GM12878 (cell line): ENCODE results near the gene TAB2. TPM values are rescaled to one million over a fixed set of nuclear protein-coding genes. Genes with fewer than 3 reads are reported as not detected.

Source experiments
- ATAC-seq: fragments of 200-7000 bp; cut with Tn5 transposase; 3 replicates; pipeline ENCODE4 v1.9.1; 2020; ENCODE audit warnings: mild to moderate bottlenecking, moderate library complexity
- BruUV-seq: library from RNA; stranded (reverse); fragments of 400-500 nt; replicated peaks from 2 replicates; lab custom pipeline; 2021; lab: Mats Ljungman, UMichigan
- CTCF ChIA-PET: fragments of 300-600 bp; sonication (Branson Sonifier 250); formaldehyde crosslinking; extraction: SDS; loops from one replicate; lab custom pipeline; 2021; ENCODE audit warnings: inconsistent platforms; lab: Yijun Ruan, JAX
- POLR2A ChIA-PET: fragments of 350-600 bp; formaldehyde crosslinking; extraction: SDS; loops from one replicate; lab custom pipeline; 2021; ENCODE audit warnings: inconsistent platforms; lab: Charles Lee
- RAD21 ChIA-PET: fragments of 300-600 bp; sonication (Branson Sonifier 250); formaldehyde crosslinking; loops from one replicate; lab custom pipeline; 2023; ENCODE audit warnings: antibody characterized with exemption; ENCODE audit not compliant: unreplicated experiment; lab: Charles Lee
- SMC1A ChIA-PET: fragments of 300-600 bp; sonication (Branson Sonifier 250); formaldehyde crosslinking; loops from one replicate; lab custom pipeline; 2023; ENCODE audit not compliant: unreplicated experiment, uncharacterized antibody; lab: Charles Lee
- DNase-seq: peaks from one replicate; pipeline ENCODE4 v3.0.0-alpha.2; 2011; ENCODE audit warnings: low read depth, low spot score
- FAIRE-seq: peaks from 3 replicates; lab custom pipeline; 2011; peaks lifted over from hg19 to GRCh38; lab: Jason Lieb, UNC
- H2AFZ ChIP-seq: 2 replicates; pipeline ENCODE4 v1.6.0; 2011; ENCODE audit warnings: low read depth, low read length, control low read depth; ENCODE audit not compliant: control insufficient read depth
- H3K27ac ChIP-seq: 2 replicates; pipeline ENCODE4 v1.5.1; 2011; ENCODE audit warnings: control low read depth; ENCODE audit not compliant: control insufficient read depth, insufficient read depth
- H3K27me3 ChIP-seq, 2 experiments: replicated peaks in 1 of 2; 2 replicates each; pipeline versions ENCODE4 v1.6.0 to v1.6.1; 2011; ENCODE audit warnings: low read length in 1 of 2; ENCODE audit not compliant: control insufficient read depth in 2 of 2, insufficient read depth in 2 of 2
- H3K36me3 ChIP-seq, 2 experiments: 2 replicates each; pipeline ENCODE4 v1.5.1; 2011; ENCODE audit warnings: low read length in 1 of 2; ENCODE audit not compliant: control insufficient read depth in 2 of 2, insufficient read depth in 2 of 2
- H3K4me1 ChIP-seq: 2 replicates; pipeline ENCODE4 v1.6.1; 2011; ENCODE audit warnings: mild to moderate bottlenecking, low read length, moderate library complexity, mixed read lengths; ENCODE audit not compliant: control insufficient read depth, insufficient read depth
- H3K4me2 ChIP-seq: 2 replicates; pipeline ENCODE4 v1.6.0; 2011; ENCODE audit warnings: control low read depth; ENCODE audit not compliant: control insufficient read depth, insufficient read depth
- H3K4me3 ChIP-seq: fragments of 200-600 bp; sonication (generic); 2 replicates; pipeline ENCODE4 v1.5.1; 2016
- H3K79me2 ChIP-seq: 2 replicates; pipeline ENCODE4 v1.6.0; 2011; ENCODE audit warnings: low read length; ENCODE audit not compliant: control insufficient read depth, insufficient read depth
- H3K9ac ChIP-seq: 2 replicates; pipeline ENCODE4 v1.8.0; 2011; ENCODE audit warnings: low read length, control low read depth, mixed read lengths; ENCODE audit not compliant: control insufficient read depth, insufficient read depth
- H3K9me3 ChIP-seq: replicated peaks from 3 replicates; pipeline ENCODE4 v1.5.1; 2011; ENCODE audit warnings: mild to moderate bottlenecking, low read length; ENCODE audit not compliant: control insufficient read depth, insufficient read depth
- H4K20me1 ChIP-seq: 2 replicates; pipeline ENCODE4 v1.6.0; 2011; ENCODE audit not compliant: control insufficient read depth, insufficient read depth
- CREB1 ChIP-seq: IDR thresholded peaks from 2 replicates; pipeline ENCODE4 v1.6.1; 2012; ENCODE audit warnings: low read depth, mild to moderate bottlenecking, inconsistent platforms
- MXI1 ChIP-seq: fragments of 150-350 bp; IDR thresholded peaks from 2 replicates; pipeline ENCODE4 v1.6.1; 2011; ENCODE audit warnings: low read depth, mild to moderate bottlenecking, inconsistent platforms, low read length, improper control_type of control experiment
- NFYB ChIP-seq: IDR thresholded peaks from 2 replicates; pipeline ENCODE4 v1.6.1; 2011; ENCODE audit warnings: low read depth, mild to moderate bottlenecking, low read length, improper control_type of control experiment, moderate library complexity; ENCODE audit not compliant: insufficient read depth
- POLR2A ChIP-seq: IDR thresholded peaks from 2 replicates; pipeline ENCODE4 v1.6.1; 2011; ENCODE audit warnings: low read depth, mild to moderate bottlenecking, low read length
- RFX5 ChIP-seq: IDR thresholded peaks from 2 replicates; pipeline ENCODE4 v1.6.1; 2011; ENCODE audit warnings: low read depth, low read length, improper control_type of control experiment
- ZNF622 ChIP-seq: fragments of 450-650 bp; IDR thresholded peaks from 2 replicates; pipeline ENCODE4 v1.6.1; 2017; ENCODE audit warnings: mild to moderate bottlenecking, inconsistent platforms
- WGBS: methylation state at CpG from one replicate; pipeline ENCODE4 v1.1.6; 2016; ENCODE audit warnings: low lambda C conversion rate; ENCODE audit not compliant: insufficient replicate concordance, insufficient coverage; ENCODE audit errors: missing lambda C conversion rate; 5-methylcytosine and 5-hydroxymethylcytosine counted together
- in situ Hi-C: fragments of 300-500 bp; cut with MboI; formaldehyde crosslinking; loops from 9 replicates; pipeline ENCODE4 v1.14.3; 2018; ENCODE audit warnings: mixed read lengths
- intact Hi-C: fragments of 100-400 bp; cut with micrococcal nuclease; formaldehyde crosslinking; loops from one replicate; pipeline ENCODE4 v1.14.2; 2022; ENCODE audit not compliant: unreplicated experiment
- polyA plus RNA-seq, 11 experiments: library from polyadenylated mRNA; depleted of rRNA in 4 of 11; unstranded in 6 of 11; stranded (reverse) in 5 of 11; fragments of >200 nt; fragmentation: Nextera tagmentation in 4 of 11; fragmentation: Illumina TruSeq in 1 of 11; extraction: Ambion mirVana in 4 of 11; extraction: Trizol in 1 of 11; gene quantifications; 1 replicate in 1 of 11; 2 replicates in 10 of 11; pipeline versions ENCODE4 v1.2.1 to v1.2.3, GENCODE V29; 2011 to 2016; ENCODE audit warnings: inconsistent platforms in 2 of 11, missing spikeins in 2 of 11, low read depth in 1 of 11
- total RNA-seq, 4 experiments: library from RNA; depleted of rRNA in 3 of 4; stranded (reverse); fragments of >200 nt in 3 of 4; fragmentation: Illumina TruSeq in 1 of 4; extraction: Trizol in 1 of 4; gene quantifications; 2 replicates each; pipeline versions ENCODE4 v1.2.1 to v1.2.3, GENCODE V29; 2013 to 2021

Gene TAB2
- total and polyA plus RNA-seq, 10 of the 15 experiments (the other 5 are each of a cell fraction or from before 2014, with no cell fraction given): 8.9 to 66.3 (median 23.0) TPM

GRCh38 chr6:149452037-149452939 is 134.8 kb downstream of the TAB2 start:
- H3K79me2 ChIP-seq: no peaks in the 10 kb centered on the region
- H3K9ac ChIP-seq: no peak overlapping the region
- TF ChIP-seq CREB1 (no peak), ZNF622 (no peak), RFX5 (no peak), POLR2A (no peak), NFYB (no peak), MXI1 (no peak)
- BruUV-seq: no TSS peak
- no peaks in the 10 kb centered on the region; the same call in 2 of the 3 replicates for H3K9me3 ChIP-seq
- no peak overlapping the region for H3K4me3 ChIP-seq
- peaks cover 4 to 27% of the 10 kb centered on the region in 2 experiments; a peak in 3 of 4 replicates for H3K36me3 ChIP-seq
- SMC1A ChIA-PET: interaction anchor here (1.5 to 2.0 kb wide), 2 partner anchors 31 to 367 kb away, joined by 3 to 4 read pairs; no protein-coding TSS in a partner anchor
- no peaks in the 10 kb centered on the region for H3K4me1 ChIP-seq
- H3K27me3 ChIP-seq: no peaks in the 10 kb centered on the region
- CTCF ChIA-PET: interaction anchor here (2.1 kb wide), 1 partner anchor 65 kb away, joined by 6 read pairs; no protein-coding TSS in a partner anchor
- H4K20me1 ChIP-seq: no peaks in the 10 kb centered on the region
- no peak for FAIRE-seq
- ATAC-seq: no peak
- RAD21 ChIA-PET: no interaction called here
- no peak overlapping the region for H2AFZ ChIP-seq
- no peak overlapping the region for H3K4me2 ChIP-seq
- in situ Hi-C loops (no loop called here), intact Hi-C loops (no loop called here)
- no peak for DNase-seq
- POLR2A ChIA-PET: interaction anchor here (0.6 kb wide), 2 partner anchors 38 to 53 kb away, joined by 3 to 4 read pairs; no protein-coding TSS in a partner anchor
- 86% methylated on average over 13 of the region's 13 CpGs for WGBS
- no peak overlapping the region for H3K27ac ChIP-seq
